A549 (cell line): Measurements from ENCODE around the gene ADAR. TPM values are rescaled to one million over a fixed set of nuclear protein-coding genes. Genes with fewer than 3 reads are reported as not detected.

Experiments
- ATAC-seq, 2 experiments: fragments of 200-7000 bp in 1 of 2; fragments of >200 bp in 1 of 2; cut with Nextera tagmentation in 1 of 2; cut with Tn5 transposase in 1 of 2; 3 replicates each; pipeline versions ENCODE4 v1.8.0 to v1.9.1; 2018 to 2020; ENCODE audit warnings: mild to moderate bottlenecking in 1 of 2, moderate library complexity in 1 of 2
- CTCF ChIA-PET: fragments of 300-600 bp; sonication (Branson Sonifier 250); formaldehyde crosslinking; extraction: SDS; loops from one replicate; lab custom pipeline; 2021; ENCODE audit warnings: antibody characterized with exemption, inconsistent platforms; lab: Yijun Ruan, JAX
- POLR2A ChIA-PET: fragments of 350-600 bp; formaldehyde crosslinking; extraction: SDS; loops from one replicate; lab custom pipeline; 2021; ENCODE audit warnings: antibody characterized with exemption, inconsistent platforms; lab: Yijun Ruan, JAX
- DNase-seq, 2 experiments: peaks; one replicate each; pipeline versions ENCODE4 v3.0.0 to v3.0.0-alpha.2; 2011 to 2016; ENCODE audit warnings: low read depth in 1 of 2, low spot score in 1 of 2
- FAIRE-seq: peaks from 2 replicates; lab custom pipeline; 2011; peaks lifted over from hg19 to GRCh38; lab: Jason Lieb, UNC
- H3K27ac ChIP-seq, 2 experiments: fragments of >200 bp; sonication (Bioruptor Twin); formaldehyde crosslinking; 3 replicates each; pipeline ENCODE4 v1.5.1; 2016 to 2017
- H3K4me1 ChIP-seq: fragments of >200 bp; sonication (Bioruptor Twin); formaldehyde crosslinking; 3 replicates; pipeline ENCODE4 v1.6.1; 2016
- H3K4me2 ChIP-seq: fragments of >200 bp; sonication (Bioruptor Twin); formaldehyde crosslinking; 3 replicates; pipeline ENCODE4 v1.6.1; 2016
- H3K4me3 ChIP-seq: fragments of >200 bp; sonication (Bioruptor Twin); formaldehyde crosslinking; 3 replicates; pipeline ENCODE4 v1.5.1; 2016
- H3K9me3 ChIP-seq: fragments of >200 bp; sonication (Bioruptor Twin); formaldehyde crosslinking; 3 replicates; pipeline ENCODE4 v1.6.1; 2016
- CBX8 ChIP-seq: fragments of 200-600 bp; sonication (generic); IDR thresholded peaks from 2 replicates; pipeline ENCODE4 v1.6.1; 2016
- CEBPB ChIP-seq, 2 experiments: fragments of >200 bp in 1 of 2; sonication (Bioruptor Twin) in 1 of 2; formaldehyde crosslinking in 1 of 2; IDR thresholded peaks; 2 replicates each; pipeline ENCODE4 v1.6.1; 2012 to 2016
- CHD2 ChIP-seq: fragments of 150-350 bp; IDR thresholded peaks from 2 replicates; pipeline ENCODE4 v1.6.1; 2014; ENCODE audit warnings: low read length; ENCODE audit not compliant: partially characterized antibody
- CHD4 ChIP-seq: fragments of 200-600 bp; sonication (generic); IDR thresholded peaks from 2 replicates; pipeline ENCODE4 v1.6.1; 2016; ENCODE audit warnings: antibody characterized with exemption, mild to moderate bottlenecking, borderline replicate concordance
- EHMT2 ChIP-seq: fragments of 200-600 bp; sonication (generic); IDR thresholded peaks from 2 replicates; pipeline ENCODE4 v1.6.1; 2016; ENCODE audit warnings: antibody characterized with exemption, low read depth, mild to moderate bottlenecking, moderate library complexity
- EP300 ChIP-seq, 2 experiments: fragments of >200 bp; sonication (Bioruptor Twin); formaldehyde crosslinking; IDR thresholded peaks; 2 replicates in 1 of 2; 3 replicates in 1 of 2; pipeline ENCODE4 v1.6.1; 2016 to 2017
- ESRRA ChIP-seq: fragments of 150-350 bp; IDR thresholded peaks from 2 replicates; pipeline ENCODE4 v1.6.1; 2014; ENCODE audit warnings: mild to moderate bottlenecking, low read length, borderline replicate concordance
- GATA3 ChIP-seq: IDR thresholded peaks from 2 replicates; pipeline ENCODE4 v1.6.1; 2012; ENCODE audit warnings: borderline replicate concordance
- HDAC2 ChIP-seq: fragments of 200-600 bp; sonication (generic); IDR thresholded peaks from 2 replicates; pipeline ENCODE4 v1.6.1; 2016
- JUNB ChIP-seq: fragments of >200 bp; sonication (Bioruptor Twin); formaldehyde crosslinking; IDR thresholded peaks from 2 replicates; pipeline ENCODE4 v1.6.1; 2016
- KDM5A ChIP-seq: fragments of 200-600 bp; sonication (generic); IDR thresholded peaks from 2 replicates; pipeline ENCODE4 v1.6.1; 2016; ENCODE audit warnings: antibody characterized with exemption, mild to moderate bottlenecking
- MAFK ChIP-seq: fragments of 450-650 bp; IDR thresholded peaks from 2 replicates; pipeline ENCODE4 v1.6.1; 2014; ENCODE audit not compliant: partially characterized antibody
- MAZ ChIP-seq: fragments of 150-350 bp; IDR thresholded peaks from 2 replicates; pipeline ENCODE4 v1.6.1; 2014; ENCODE audit warnings: antibody characterized with exemption, low read depth, low read length, borderline replicate concordance
- MYC ChIP-seq: IDR thresholded peaks from 2 replicates; pipeline ENCODE4 v1.6.1; 2012; ENCODE audit warnings: mild to moderate bottlenecking, inconsistent platforms, low read length, improper control_type of control experiment, borderline replicate concordance
- NFE2L2 ChIP-seq: fragments of 150-350 bp; conservative IDR thresholded peaks from 2 replicates; pipeline ENCODE4 v1.6.1; 2014; ENCODE audit warnings: low read length
- NR3C1 ChIP-seq: fragments of >200 bp; sonication (Bioruptor Twin); formaldehyde crosslinking; IDR thresholded peaks from 3 replicates; pipeline ENCODE4 v1.6.1; 2017
- POLR2AphosphoS2 ChIP-seq: conservative IDR thresholded peaks from 2 replicates; pipeline ENCODE4 v1.6.1; 2012; ENCODE audit warnings: low read length, improper control_type of control experiment, inconsistent platforms
- RAD21 ChIP-seq, 2 experiments: fragments of >200 bp in 1 of 2; sonication (Bioruptor Twin) in 1 of 2; formaldehyde crosslinking in 1 of 2; IDR thresholded peaks in 1 of 2; conservative IDR thresholded peaks in 1 of 2; 2 replicates in 1 of 2; 3 replicates in 1 of 2; pipeline ENCODE4 v1.6.1; 2012 to 2018; ENCODE audit warnings: inconsistent platforms in 1 of 2
- RARB ChIP-seq: fragments of 250-450 bp; sonication (Bioruptor Pico); IDR thresholded peaks from 2 replicates; pipeline ENCODE4 v1.8.0; 2021; ENCODE audit warnings: mild to moderate bottlenecking, moderate library complexity
- RNF2 ChIP-seq: fragments of 200-600 bp; sonication (generic); IDR thresholded peaks from 2 replicates; pipeline ENCODE4 v1.6.1; 2016; ENCODE audit warnings: low read depth, mild to moderate bottlenecking, antibody characterized with exemption, moderate library complexity, borderline replicate concordance
- SMC3 ChIP-seq: fragments of >200 bp; sonication (Bioruptor Twin); formaldehyde crosslinking; IDR thresholded peaks from 3 replicates; pipeline ENCODE4 v1.6.1; 2018; ENCODE audit warnings: inconsistent platforms
- ZC3H11A ChIP-seq: fragments of 450-650 bp; IDR thresholded peaks from 2 replicates; pipeline ENCODE4 v1.6.1; 2014; ENCODE audit warnings: antibody characterized with exemption, mild to moderate bottlenecking
- ZNF302 ChIP-seq: fragments of 250-450 bp; sonication (Bioruptor Pico); IDR thresholded peaks from 2 replicates; pipeline ENCODE4 v1.9.0; 2021; ENCODE audit warnings: inconsistent platforms, mild to moderate bottlenecking, moderate library complexity
- WGBS: methylation state at CpG from one replicate; pipeline ENCODE4 v1.1.6; 2017; ENCODE audit errors: missing lambda C conversion rate; 5-methylcytosine and 5-hydroxymethylcytosine counted together
- polyA plus RNA-seq, 4 experiments: library from polyadenylated mRNA; depleted of rRNA in 3 of 4; stranded (reverse); fragments of >200 nt; fragmentation: RNase III in 1 of 4; extraction: RNeasy Plus Mini Kit Qiagen cat#74134 plus additional on column Dnase treatment in 1 of 4; gene quantifications; 2 replicates in 3 of 4; 3 replicates in 1 of 4; pipeline ENCODE4 v1.2.3, GENCODE V29; 2011 to 2017
- TF ChIP-seq, protein P1 (sequence below): fragments of 250-450 bp; sonication (Bioruptor Pico); IDR thresholded peaks from 2 replicates; pipeline ENCODE4 v1.5.0; 2020; ENCODE audit warnings: low read depth, mild to moderate bottlenecking, moderate library complexity
- TF ChIP-seq, protein P2 (sequence below): fragments of >200 bp; sonication (Bioruptor Twin); formaldehyde crosslinking; IDR thresholded peaks from 3 replicates; pipeline ENCODE4 v1.5.1; 2016

Gene ADAR
- polyA plus RNA-seq, 2 of the 4 experiments (the other 2 are of a cell fraction) = 71.7 to 170 TPM

DNA sequence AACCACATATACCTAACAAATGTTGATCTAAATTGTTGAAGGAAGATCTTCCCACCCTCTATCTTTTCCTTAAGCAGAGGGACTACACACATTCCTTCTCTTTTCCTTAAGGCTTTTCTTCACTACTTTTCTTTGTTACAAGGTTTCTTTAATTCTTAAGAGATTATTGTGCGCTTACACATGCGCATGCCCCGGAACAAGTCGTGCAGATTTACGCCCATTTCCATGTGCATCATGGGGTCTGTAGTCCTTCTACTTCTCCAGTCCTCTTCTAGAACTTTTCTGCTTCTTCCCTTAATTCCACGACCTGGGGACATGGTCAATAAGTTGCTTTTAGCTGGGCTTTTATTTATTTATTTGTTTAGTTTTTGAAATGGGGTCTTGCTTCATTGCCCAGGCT, 42.1 kb downstream of the ADAR start:
- DNase-seq = no peak
- TF ChIP-seq MAFK (no peak), CHD2 (no peak), EHMT2 (no peak), ZNF302 (CRISPR knock-in tag) (no peak), RARB (no peak), ESRRA (no peak), MYC (no peak), NR3C1 (no peak), KDM5A (no peak), EP300 (IDR thresholded peaks at IDR 0.05) (no peak), JUNB (no peak), NFE2L2 (no peak)
- TF ChIP-seq, protein P1, sequence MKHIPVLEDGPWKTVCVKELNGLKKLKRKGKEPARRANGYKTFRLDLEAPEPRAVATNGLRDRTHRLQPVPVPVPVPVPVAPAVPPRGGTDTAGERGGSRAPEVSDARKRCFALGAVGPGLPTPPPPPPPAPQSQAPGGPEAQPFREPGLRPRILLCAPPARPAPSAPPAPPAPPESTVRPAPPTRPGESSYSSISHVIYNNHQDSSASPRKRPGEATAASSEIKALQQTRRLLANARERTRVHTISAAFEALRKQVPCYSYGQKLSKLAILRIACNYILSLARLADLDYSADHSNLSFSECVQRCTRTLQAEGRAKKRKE (CRISPR knock-in tag) = no peak
- no peak for FAIRE-seq
- no peak overlapping the region for H3K4me3 ChIP-seq
- WGBS = 68% methylated on average over 6 of the region's 6 CpGs
- ATAC-seq = no peak
- ChIA-PET POLR2A (no interaction called here), CTCF (interaction anchor here (0.9 to 2.1 kb wide), 2 partner anchors 19 to 31 kb away, joined by 3 to 6 read pairs; no protein-coding TSS in a partner anchor)
- H3K4me1 ChIP-seq = 0 out of 3 replicates have a peak, but pooled peaks cover 4% of the 10 kb centered on the region
- H3K9me3 ChIP-seq = no peaks in the 10 kb centered on the region
- no peak overlapping the region for H3K4me2 ChIP-seq
- H3K27ac ChIP-seq = no peak overlapping the region

DNA sequence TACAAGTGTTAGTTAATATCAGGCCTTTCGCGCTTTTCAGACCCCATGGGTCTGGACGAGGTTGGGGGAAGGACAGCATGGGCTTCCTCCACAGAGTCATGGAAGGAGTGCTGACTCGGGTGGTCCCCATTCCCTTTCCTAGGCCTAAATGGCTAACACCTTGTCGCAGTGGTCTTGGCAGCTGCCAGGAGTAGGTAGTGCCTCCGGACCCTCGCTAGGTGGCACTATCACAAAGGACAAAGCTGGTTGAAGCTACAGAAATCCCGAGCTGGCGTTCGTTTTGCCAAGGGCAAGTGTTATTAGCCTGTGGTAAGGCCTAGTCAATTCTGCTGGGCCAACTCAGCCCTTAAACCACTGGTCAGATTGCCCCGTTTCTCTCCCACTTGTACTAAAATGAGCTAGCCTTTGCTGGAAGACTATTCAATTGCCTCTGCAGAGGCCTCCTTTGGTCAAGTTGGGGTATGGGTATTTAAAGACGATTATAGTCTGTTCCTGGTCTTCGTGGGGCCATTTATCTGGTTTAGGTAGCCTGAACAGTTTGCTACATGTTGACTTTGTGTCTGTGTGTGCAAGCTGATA, 48.4 kb downstream of the ADAR start:
- FAIRE-seq = peak; percentile 81

More for the DNA sequence above, 48.4 kb downstream of the ADAR start:
- 14% methylated on average over 13 of the region's 13 CpGs for WGBS
- ATAC-seq (peak; percentile 82 to 88), DNase-seq (peak; percentile 73 to 94)
- CTCF ChIA-PET = interaction anchor here (0.6 to 3.9 kb wide), 58 partner anchors 9 to 525 kb away, joined by 3 to 26 read pairs (median 4); partner anchors contain the start of genes CHRNB2, PBXIP1, PMVK and PYGO2
- peak overlapping the region; percentile 85 for H3K4me3 ChIP-seq
- peak overlapping the region; percentile 93 to 96 for H3K27ac ChIP-seq
- POLR2A ChIA-PET = interaction anchor here (0.7 to 1.1 kb wide), 5 partner anchors 8 to 377 kb away, joined by 3 to 5 read pairs (median 4); partner anchors contain the start of genes CHRNB2 and PMVK
- H3K4me2 ChIP-seq = peak overlapping the region; percentile 85
- H3K4me1 ChIP-seq = peaks cover 16% of the 10 kb centered on the region
- TF ChIP-seq CHD4 = peak; percentile 18; the same call in 1 of the 2 replicates
- no peak for TF ChIP-seq RNF2
- no peak for TF ChIP-seq POLR2AphosphoS2
- no peak for TF ChIP-seq NR3C1
- TF ChIP-seq CBX8 = no peak
- TF ChIP-seq MAFK = peak; percentile 28
- no peak for TF ChIP-seq NFE2L2
- TF ChIP-seq SMC3 = peak; percentile 70
- TF ChIP-seq ZC3H11A = no peak
- TF ChIP-seq KDM5A = peak; percentile 67; the same call in 1 of the 2 replicates
- TF ChIP-seq GATA3 = no peak
- TF ChIP-seq CEBPB (IDR thresholded peaks at IDR 0.05) = no peak
- TF ChIP-seq, protein P2, sequence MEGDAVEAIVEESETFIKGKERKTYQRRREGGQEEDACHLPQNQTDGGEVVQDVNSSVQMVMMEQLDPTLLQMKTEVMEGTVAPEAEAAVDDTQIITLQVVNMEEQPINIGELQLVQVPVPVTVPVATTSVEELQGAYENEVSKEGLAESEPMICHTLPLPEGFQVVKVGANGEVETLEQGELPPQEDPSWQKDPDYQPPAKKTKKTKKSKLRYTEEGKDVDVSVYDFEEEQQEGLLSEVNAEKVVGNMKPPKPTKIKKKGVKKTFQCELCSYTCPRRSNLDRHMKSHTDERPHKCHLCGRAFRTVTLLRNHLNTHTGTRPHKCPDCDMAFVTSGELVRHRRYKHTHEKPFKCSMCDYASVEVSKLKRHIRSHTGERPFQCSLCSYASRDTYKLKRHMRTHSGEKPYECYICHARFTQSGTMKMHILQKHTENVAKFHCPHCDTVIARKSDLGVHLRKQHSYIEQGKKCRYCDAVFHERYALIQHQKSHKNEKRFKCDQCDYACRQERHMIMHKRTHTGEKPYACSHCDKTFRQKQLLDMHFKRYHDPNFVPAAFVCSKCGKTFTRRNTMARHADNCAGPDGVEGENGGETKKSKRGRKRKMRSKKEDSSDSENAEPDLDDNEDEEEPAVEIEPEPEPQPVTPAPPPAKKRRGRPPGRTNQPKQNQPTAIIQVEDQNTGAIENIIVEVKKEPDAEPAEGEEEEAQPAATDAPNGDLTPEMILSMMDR = peak; percentile 94
- TF ChIP-seq HDAC2 = no peak
- TF ChIP-seq RAD21 (conservative IDR thresholded peaks at IDR 0.05 in 1 of 2, IDR thresholded peaks at IDR 0.05 in 1 of 2) = peak; percentile 89 to 91
- no peak for TF ChIP-seq MAZ
- H3K9me3 ChIP-seq = no peaks in the 10 kb centered on the region
